ENCODE measurements around the gene KRTAP4-4. TPM values are rescaled to one million over a fixed set of nuclear protein-coding genes. Genes with fewer than 3 reads are reported as not detected.

Gene KRTAP4-4
- total RNA-seq, 1 experiment from 2014 or later = not detected

DNA sequence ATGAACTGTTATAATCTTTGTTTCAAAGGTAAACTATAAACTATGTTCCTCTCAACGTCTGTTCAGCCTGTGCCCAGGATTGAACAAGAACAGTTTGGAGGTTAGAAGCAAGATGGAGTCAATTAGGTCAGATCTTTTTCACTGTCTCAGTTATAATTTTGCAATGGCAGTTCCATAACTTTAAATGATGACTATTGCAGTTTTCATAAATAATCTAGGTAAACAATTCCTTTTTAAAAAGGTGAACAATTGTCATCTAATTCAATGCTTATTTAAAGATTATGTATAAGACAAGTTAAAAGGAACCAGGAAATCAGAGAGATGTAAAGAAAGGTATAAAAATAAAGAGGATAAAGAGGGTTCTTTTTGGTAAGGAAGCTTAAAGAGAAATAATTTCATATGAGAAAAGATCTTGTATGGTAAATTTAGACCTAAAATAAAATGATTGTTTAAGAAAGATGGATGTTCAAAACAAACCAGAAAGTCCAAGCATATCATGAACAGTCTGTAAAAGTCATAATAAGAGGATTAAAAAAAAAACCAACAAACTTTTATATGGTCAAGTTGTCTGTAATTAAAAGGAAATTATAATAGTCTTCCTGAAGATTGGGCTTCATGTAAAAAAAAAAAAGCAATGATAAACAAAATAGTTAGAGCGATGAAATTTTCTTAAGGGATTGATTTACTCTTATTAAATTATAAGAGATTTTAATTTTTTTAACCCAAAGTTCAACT is 49.2 kb downstream of the KRTAP4-4 start:
- no peak for DNase-seq (ENCODE audit: low read depth)

Other genes with a start within 250 kb of the KRTAP4-4 start
- not detected in 2 replicates for gene KRT23, start 223.1 kb downstream of the KRTAP4-4 start, total RNA-seq (2014; rRNA removed; shearing (Covaris generic))
- gene KRT39, start 193.8 kb downstream of the KRTAP4-4 start, total RNA-seq (2014; rRNA removed; shearing (Covaris generic)) = not detected in 2 replicates
- not detected in 2 replicates for gene KRT40, start 176.4 kb downstream of the KRTAP4-4 start, total RNA-seq (2014; rRNA removed; shearing (Covaris generic))
- gene KRTAP3-3, start 166.6 kb downstream of the KRTAP4-4 start, total RNA-seq (2014; rRNA removed; shearing (Covaris generic)) = not detected in 2 replicates
- not detected in 2 replicates for gene KRTAP3-2, start 160.8 kb downstream of the KRTAP4-4 start, total RNA-seq (2014; rRNA removed; shearing (Covaris generic))
- not detected in 2 replicates for gene KRTAP3-1, start 151.6 kb downstream of the KRTAP4-4 start, total RNA-seq (2014; rRNA removed; shearing (Covaris generic))
- gene KRTAP1-5, start 133.5 kb downstream of the KRTAP4-4 start, total RNA-seq (2014; rRNA removed; shearing (Covaris generic)) = not detected in 2 replicates
- not detected in 2 replicates for gene KRTAP1-4, start 130.6 kb downstream of the KRTAP4-4 start, total RNA-seq (2014; rRNA removed; shearing (Covaris generic))
- not detected in 2 replicates for gene KRTAP1-3, start 125.9 kb downstream of the KRTAP4-4 start, total RNA-seq (2014; rRNA removed; shearing (Covaris generic))
- gene KRTAP1-1, start 119.3 kb downstream of the KRTAP4-4 start, total RNA-seq (2014; rRNA removed; shearing (Covaris generic)) = 1.5 TPM in 1 of 2 replicates, not detected in the other
- not detected in 2 replicates for gene KRTAP2-1, start 113.4 kb downstream of the KRTAP4-4 start, total RNA-seq (2014; rRNA removed; shearing (Covaris generic))
- not detected in 2 replicates for gene KRTAP2-2, start 105.5 kb downstream of the KRTAP4-4 start, total RNA-seq (2014; rRNA removed; shearing (Covaris generic))
- not detected in 2 replicates for gene KRTAP2-3, start 100.6 kb downstream of the KRTAP4-4 start, total RNA-seq (2014; rRNA removed; shearing (Covaris generic))
- gene KRTAP2-4, start 94.9 kb downstream of the KRTAP4-4 start, total RNA-seq (2014; rRNA removed; shearing (Covaris generic)) = not detected in 2 replicates
- not detected in 2 replicates for gene KRTAP4-7, start 76.6 kb downstream of the KRTAP4-4 start, total RNA-seq (2014; rRNA removed; shearing (Covaris generic))
- not detected in 2 replicates for gene KRTAP4-8, start 62.6 kb downstream of the KRTAP4-4 start, total RNA-seq (2014; rRNA removed; shearing (Covaris generic))
- gene KRTAP4-16, start 58.5 kb downstream of the KRTAP4-4 start, total RNA-seq (2014; rRNA removed; shearing (Covaris generic)) = not detected in 2 replicates
- gene KRTAP4-9, start 55.4 kb downstream of the KRTAP4-4 start, total RNA-seq (2014; rRNA removed; shearing (Covaris generic)) = not detected in 2 replicates
- gene KRTAP4-11, start 42.4 kb downstream of the KRTAP4-4 start, total RNA-seq (2014; rRNA removed; shearing (Covaris generic)) = not detected in 2 replicates
- gene KRTAP4-12, start 36.6 kb downstream of the KRTAP4-4 start, total RNA-seq (2014; rRNA removed; shearing (Covaris generic)) = not detected in 2 replicates
- not detected in 2 replicates for gene KRTAP4-6, start 20.2 kb downstream of the KRTAP4-4 start, total RNA-seq (2014; rRNA removed; shearing (Covaris generic))
- gene KRTAP4-5, start 10.9 kb downstream of the KRTAP4-4 start, total RNA-seq (2014; rRNA removed; shearing (Covaris generic)) = not detected in 2 replicates
- gene KRTAP4-3, start 7.5 kb upstream of the KRTAP4-4 start, total RNA-seq (2014; rRNA removed; shearing (Covaris generic)) = not detected in 2 replicates
- not detected in 2 replicates for gene KRTAP4-2, start 17.5 kb upstream of the KRTAP4-4 start, total RNA-seq (2014; rRNA removed; shearing (Covaris generic))
- not detected in 2 replicates for gene KRTAP4-1, start 24.2 kb upstream of the KRTAP4-4 start, total RNA-seq (2014; rRNA removed; shearing (Covaris generic))
- gene KRTAP9-1, start 29.1 kb upstream of the KRTAP4-4 start, total RNA-seq (2014; rRNA removed; shearing (Covaris generic)) = not detected in 2 replicates
- not detected in 2 replicates for gene KRTAP9-2, start 65.9 kb upstream of the KRTAP4-4 start, total RNA-seq (2014; rRNA removed; shearing (Covaris generic))
- gene KRTAP9-3, start 71.7 kb upstream of the KRTAP4-4 start, total RNA-seq (2014; rRNA removed; shearing (Covaris generic)) = not detected in 2 replicates
- not detected in 2 replicates for gene KRTAP9-8, start 77.3 kb upstream of the KRTAP4-4 start, total RNA-seq (2014; rRNA removed; shearing (Covaris generic))
- not detected in 2 replicates for gene KRTAP9-4, start 88.9 kb upstream of the KRTAP4-4 start, total RNA-seq (2014; rRNA removed; shearing (Covaris generic))
- not detected in 2 replicates for gene KRTAP9-9, start 94.6 kb upstream of the KRTAP4-4 start, total RNA-seq (2014; rRNA removed; shearing (Covaris generic))
- gene KRTAP9-6, start 104.6 kb upstream of the KRTAP4-4 start, total RNA-seq (2014; rRNA removed; shearing (Covaris generic)) = not detected in 2 replicates
- not detected in 2 replicates for gene KRTAP9-7, start 115.0 kb upstream of the KRTAP4-4 start, total RNA-seq (2014; rRNA removed; shearing (Covaris generic))
- not detected in 2 replicates for gene KRTAP29-1, start 142.1 kb upstream of the KRTAP4-4 start, total RNA-seq (2014; rRNA removed; shearing (Covaris generic))
- not detected in 2 replicates for gene KRTAP16-1, start 148.6 kb upstream of the KRTAP4-4 start, total RNA-seq (2014; rRNA removed; shearing (Covaris generic))
- gene KRTAP17-1, start 155.0 kb upstream of the KRTAP4-4 start, total RNA-seq (2014; rRNA removed; shearing (Covaris generic)) = not detected in 2 replicates
- not detected in 2 replicates for gene KRT33A, start 190.1 kb upstream of the KRTAP4-4 start, total RNA-seq (2014; rRNA removed; shearing (Covaris generic))
- gene KRT33B, start 209.1 kb upstream of the KRTAP4-4 start, total RNA-seq (2014; rRNA removed; shearing (Covaris generic)) = not detected in 2 replicates
- 0.46 and 1.4 TPM in 2 replicates for gene KRT34, start 221.6 kb upstream of the KRTAP4-4 start, total RNA-seq (2014; rRNA removed; shearing (Covaris generic))
- gene KRT31, start 236.9 kb upstream of the KRTAP4-4 start, total RNA-seq (2014; rRNA removed; shearing (Covaris generic)) = not detected in 2 replicates

Measured in Daoy (cell line).